Ishikawa (cell line): ENCODE data around the gene MIEN1.

ENCODE experiments used
- CEBPB ChIP-seq: IDR thresholded peaks from 2 replicates; pipeline ENCODE4 v1.6.1; 2012
- CREB1 ChIP-seq: IDR thresholded peaks from 2 replicates; pipeline ENCODE4 v1.6.1; 2012; ENCODE audit warnings: low read depth
- EP300 ChIP-seq: IDR thresholded peaks from 2 replicates; pipeline ENCODE4 v1.6.1; 2012; ENCODE audit warnings: borderline replicate concordance
- FOXM1 ChIP-seq: IDR thresholded peaks from 2 replicates; pipeline ENCODE4 v1.6.1; 2012; ENCODE audit warnings: low read depth, borderline replicate concordance
- MAX ChIP-seq: IDR thresholded peaks from 2 replicates; pipeline ENCODE4 v1.6.1; 2012
- NFIC ChIP-seq: IDR thresholded peaks from 2 replicates; pipeline ENCODE4 v1.6.1; 2012
- REST ChIP-seq: IDR thresholded peaks from 2 replicates; pipeline ENCODE4 v1.6.1; 2012; ENCODE audit warnings: low read depth, mild to moderate bottlenecking
- TAF1 ChIP-seq: IDR thresholded peaks from 2 replicates; pipeline ENCODE4 v1.6.1; 2012; ENCODE audit warnings: low read depth, mild to moderate bottlenecking
- TCF12 ChIP-seq: IDR thresholded peaks from 2 replicates; pipeline ENCODE4 v1.6.1; 2012; ENCODE audit warnings: low read depth
- TEAD4 ChIP-seq: IDR thresholded peaks from 2 replicates; pipeline ENCODE4 v1.6.1; 2012
- USF1 ChIP-seq: IDR thresholded peaks from 2 replicates; pipeline ENCODE4 v1.6.1; 2012
- YY1 ChIP-seq: IDR thresholded peaks from 2 replicates; pipeline ENCODE4 v1.6.1; 2012; ENCODE audit warnings: low read depth

GRCh38 chr17:39715375-39716072 is 14.8 kb downstream of the MIEN1 start:
- TF ChIP-seq TAF1 = no peak
- no peak for TF ChIP-seq TEAD4
- no peak for TF ChIP-seq REST
- no peak for TF ChIP-seq USF1
- TF ChIP-seq YY1 = no peak
- TF ChIP-seq CREB1 = no peak
- no peak for TF ChIP-seq MAX
- TF ChIP-seq NFIC = no peak
- TF ChIP-seq TCF12 = no peak
- TF ChIP-seq CEBPB = no peak
- no peak for TF ChIP-seq EP300
- TF ChIP-seq FOXM1 = no peak
